Suprapubic skin (tissue), 2 donors: ENCODE results near the gene PDE11A.

Experiments
- EP300 ChIP-seq: sonication (generic); formaldehyde crosslinking; IDR thresholded peaks from one replicate; pipeline ENCODE4 v1.6.1; 2017; ENCODE audit warnings: antibody characterized with exemption
- POLR2A ChIP-seq, 2 donors: fragments of 450-650 bp; IDR thresholded peaks; one replicate each; pipeline ENCODE4 v1.6.1; 2017; ENCODE audit warnings: antibody characterized with exemption in 2 of 2, mild to moderate bottlenecking in 2 of 2, moderate library complexity in 2 of 2

- no peak for TF ChIP-seq EP300
- no peak for TF ChIP-seq POLR2A (IDR thresholded peaks at IDR 0.05)
These were observed 46.8 kb upstream of the PDE11A start for GRCh38 chr2:178119179-178119922.
